Endothelial cell of umbilical vein (primary cell): Measurements from ENCODE around the gene SNRPA. TPM values are rescaled to one million over a fixed set of nuclear protein-coding genes. Genes with fewer than 3 reads are reported as not detected.

ENCODE experiments used
- BruUV-seq: library from RNA; stranded (reverse); fragments of 400-500 nt; replicated peaks from 2 replicates; lab custom pipeline; 2021; lab: Mats Ljungman, UMichigan
- CTCF ChIA-PET: fragments of 300-600, 350-600 bp; sonication (Branson Sonifier 250); formaldehyde crosslinking; loops from one replicate; lab custom pipeline; 2021; ENCODE audit warnings: antibody characterized with exemption, inconsistent platforms; lab: Charles Lee
- POLR2A ChIA-PET: fragments of 300-600, 350-600 bp; sonication (Branson Sonifier 250); formaldehyde crosslinking; loops from one replicate; lab custom pipeline; 2021; ENCODE audit warnings: antibody characterized with exemption, inconsistent platforms; lab: Charles Lee
- DNase-seq: peaks from one replicate; pipeline ENCODE4 v3.0.0-alpha.2; 2011; ENCODE audit warnings: low read depth, low spot score
- FAIRE-seq: peaks from 2 replicates; lab custom pipeline; 2011; peaks lifted over from hg19 to GRCh38; lab: Jason Lieb, UNC
- H2AFZ ChIP-seq: 2 replicates; pipeline ENCODE4 v1.6.0; 2012; ENCODE audit warnings: low read depth, low read length, control low read depth, inconsistent platforms
- H3K27ac ChIP-seq: 2 replicates; pipeline ENCODE4 v1.5.1; 2011; ENCODE audit warnings: low read depth, mild to moderate bottlenecking, control low read depth, low read length, moderate library complexity; ENCODE audit not compliant: insufficient read depth
- H3K27me3 ChIP-seq, 2 experiments: 2 replicates each; pipeline versions ENCODE4 v1.6.0 to v1.6.1; 2011; ENCODE audit warnings: low read length in 2 of 2, mixed read lengths in 1 of 2; ENCODE audit not compliant: control insufficient read depth in 2 of 2, insufficient read depth in 2 of 2
- H3K36me3 ChIP-seq, 2 experiments: 2 replicates in 1 of 2; 3 replicates in 1 of 2; pipeline ENCODE4 v1.5.1; 2011; ENCODE audit warnings: low read length in 2 of 2, mild to moderate bottlenecking in 1 of 2, moderate library complexity in 1 of 2; ENCODE audit not compliant: control insufficient read depth in 2 of 2, insufficient read depth in 2 of 2; ENCODE audit errors: extremely low read depth in 1 of 2
- H3K4me1 ChIP-seq: 3 replicates; pipeline ENCODE4 v1.5.1; 2011; ENCODE audit warnings: mild to moderate bottlenecking, low read length; ENCODE audit not compliant: control insufficient read depth, insufficient read depth; ENCODE audit errors: extremely low read depth
- H3K4me2 ChIP-seq: 2 replicates; pipeline ENCODE4 v1.6.1; 2011; ENCODE audit warnings: low read length, control low read depth, mixed read lengths; ENCODE audit not compliant: insufficient read depth
- H3K4me3 ChIP-seq, 3 experiments: fragments of 200-600 bp in 1 of 3; sonication (generic), shearing (Covaris generic) in 1 of 3; replicated peaks in 1 of 3; 2 replicates each; pipeline ENCODE4 v1.5.1; 2011 to 2016; ENCODE audit warnings: control low read depth in 3 of 3, low read length in 3 of 3, mild to moderate bottlenecking in 2 of 3, inconsistent platforms in 1 of 3, low read depth in 1 of 3, moderate library complexity in 1 of 3; ENCODE audit not compliant: insufficient read depth in 1 of 3
- H3K79me2 ChIP-seq: 2 replicates; pipeline ENCODE4 v1.6.0; 2012; ENCODE audit warnings: low read length, inconsistent platforms; ENCODE audit not compliant: control insufficient read depth, insufficient read depth
- H3K9ac ChIP-seq: replicated peaks from 2 replicates; pipeline ENCODE3; 2011; ENCODE audit warnings: low read length, control low read depth; ENCODE audit not compliant: insufficient read depth; ENCODE audit errors: extremely low read depth
- H3K9me1 ChIP-seq: replicated peaks from 3 replicates; pipeline ENCODE4 v1.6.0; 2011; ENCODE audit warnings: mild to moderate bottlenecking, low read length; ENCODE audit not compliant: control insufficient read depth, insufficient read depth; ENCODE audit errors: extremely low read depth
- H3K9me3 ChIP-seq: replicated peaks from 2 replicates; pipeline ENCODE4 v1.5.1; 2012; ENCODE audit warnings: low read length, inconsistent platforms; ENCODE audit not compliant: control insufficient read depth, insufficient read depth
- H4K20me1 ChIP-seq: replicated peaks from 2 replicates; pipeline ENCODE3; 2011; ENCODE audit warnings: mild to moderate bottlenecking, low read length; ENCODE audit not compliant: control insufficient read depth, insufficient read depth; ENCODE audit errors: extremely low read depth
- GATA2 ChIP-seq: IDR thresholded peaks from 2 replicates; pipeline ENCODE4 v1.7.0; 2011; ENCODE audit warnings: low read depth, mild to moderate bottlenecking, moderate library complexity, mixed read lengths, low read length; ENCODE audit not compliant: insufficient read length, insufficient read depth
- JUN ChIP-seq: IDR thresholded peaks from 2 replicates; pipeline ENCODE4 v1.6.1; 2011; ENCODE audit warnings: borderline replicate concordance, low read depth; ENCODE audit not compliant: insufficient read length, insufficient read depth
- POLR2A ChIP-seq: IDR thresholded peaks from 2 replicates; pipeline ENCODE4 v1.6.1; 2012; ENCODE audit warnings: low read depth, mild to moderate bottlenecking, control low read depth, low read length
- POLR2AphosphoS5 ChIP-seq: IDR thresholded peaks from 2 replicates; pipeline ENCODE4 v1.6.1; 2012; ENCODE audit warnings: low read depth, mild to moderate bottlenecking, control low read depth, low read length, moderate library complexity; ENCODE audit not compliant: insufficient read depth
- dilution Hi-C: fragments of 300-500 bp; cut with MboI; formaldehyde crosslinking; loops from one replicate; pipeline ENCODE4 v1.15.0; 2019; ENCODE audit warnings: low sequenced_read_pairs; ENCODE audit not compliant: extremely low pct_ligation_motif_present
- intact Hi-C: fragments of 100-400 bp; cut with micrococcal nuclease; formaldehyde crosslinking; loops from one replicate; pipeline ENCODE4 v1.10.0; 2022
- polyA plus RNA-seq, 4 experiments: library from polyadenylated mRNA; depleted of rRNA in 3 of 4; stranded (reverse) in 3 of 4; unstranded in 1 of 4; fragments of >200 nt; gene quantifications; 2 replicates each; pipeline versions ENCODE4 v1.2.1 to v1.2.3, GENCODE V29; 2011 to 2012; ENCODE audit warnings: missing spikeins in 1 of 4
- total RNA-seq: library from RNA; stranded (reverse); gene quantifications from 2 replicates; pipeline ENCODE4 v1.2.3, GENCODE V29; 2021
- TF ChIP-seq, protein P1 (sequence below), 2 donors: IDR thresholded peaks; 1 replicate in 1 of 2; 2 replicates in 1 of 2; pipeline ENCODE4 v1.5.1; 2011; ENCODE audit warnings: low read length in 2 of 2, mild to moderate bottlenecking in 2 of 2, moderate library complexity in 2 of 2, control low read depth in 1 of 2, inconsistent platforms in 1 of 2, low read depth in 1 of 2; ENCODE audit not compliant: insufficient read depth in 1 of 2; ENCODE audit errors: extremely low read depth in 1 of 2
- TF ChIP-seq, protein P2 (sequence below): IDR thresholded peaks from 2 replicates; pipeline ENCODE4 v1.6.1; 2011; ENCODE audit not compliant: insufficient read depth, insufficient read length

Gene SNRPA
- total and polyA plus RNA-seq, 2 donors (not counting 3 experiments of a cell fraction or from before 2014, with no cell fraction given), result 84.6 to 131 TPM

DNA sequence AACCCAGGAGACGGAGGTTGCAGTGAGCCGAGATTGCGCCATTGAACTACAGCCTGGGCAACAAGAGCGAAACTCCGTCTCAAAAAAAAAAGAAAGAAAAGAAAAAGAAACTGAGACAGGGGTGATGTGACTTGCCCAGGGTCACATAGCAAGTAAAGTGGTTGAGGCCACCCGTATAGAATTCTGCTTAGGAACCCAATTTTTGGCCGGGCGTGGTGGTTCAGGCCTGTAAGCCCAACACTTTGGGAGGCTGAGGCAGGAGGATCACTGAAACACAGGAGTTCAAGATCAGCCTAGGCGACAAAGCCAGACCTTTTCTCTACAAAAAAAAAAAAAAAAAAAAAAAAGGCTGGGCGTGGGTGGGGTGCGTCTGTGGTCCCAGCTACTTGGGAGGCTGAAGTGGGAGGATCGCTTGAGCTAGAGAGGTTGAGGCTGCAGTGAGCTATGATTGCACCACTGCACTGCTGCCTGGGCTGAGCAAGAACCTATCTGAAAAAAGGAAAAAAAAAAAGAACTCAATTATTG is 1.3 kb downstream of the SNRPA start:
- POLR2A ChIA-PET, result interaction anchor here (0.6 to 2.4 kb wide), 4 partner anchors 26 to 287 kb away, joined by 3 to 17 read pairs (median 6); partner anchors contain the start of gene RAB4B
- CTCF ChIA-PET, result interaction anchor here (1.2 to 2.7 kb wide), 2 partner anchors 46 to 54 kb away, joined by 4 to 8 read pairs; partner anchors contain the start of gene EGLN2
- peaks cover 31% of the 10 kb centered on the region for H3K4me1 ChIP-seq
- H4K20me1 ChIP-seq, result no peaks in the 10 kb centered on the region
- no peak for FAIRE-seq
- peak overlapping the region; percentile 98 for H3K9ac ChIP-seq
- H3K4me3 ChIP-seq, result peak overlapping the region in 2 of 3 experiments; percentile 65 to 86
- no peaks in the 10 kb centered on the region for H3K27me3 ChIP-seq
- no peaks in the 10 kb centered on the region for H3K9me3 ChIP-seq
- intact Hi-C loops, result no loop called here
- peaks cover 6 to 14% of the 10 kb centered on the region in 2 experiments for H3K36me3 ChIP-seq
- H3K9me1 ChIP-seq, result no peaks in the 10 kb centered on the region
- TF ChIP-seq POLR2A (no peak), POLR2AphosphoS5 (no peak), JUN (no peak), GATA2 (no peak)
- TF ChIP-seq, protein P1, sequence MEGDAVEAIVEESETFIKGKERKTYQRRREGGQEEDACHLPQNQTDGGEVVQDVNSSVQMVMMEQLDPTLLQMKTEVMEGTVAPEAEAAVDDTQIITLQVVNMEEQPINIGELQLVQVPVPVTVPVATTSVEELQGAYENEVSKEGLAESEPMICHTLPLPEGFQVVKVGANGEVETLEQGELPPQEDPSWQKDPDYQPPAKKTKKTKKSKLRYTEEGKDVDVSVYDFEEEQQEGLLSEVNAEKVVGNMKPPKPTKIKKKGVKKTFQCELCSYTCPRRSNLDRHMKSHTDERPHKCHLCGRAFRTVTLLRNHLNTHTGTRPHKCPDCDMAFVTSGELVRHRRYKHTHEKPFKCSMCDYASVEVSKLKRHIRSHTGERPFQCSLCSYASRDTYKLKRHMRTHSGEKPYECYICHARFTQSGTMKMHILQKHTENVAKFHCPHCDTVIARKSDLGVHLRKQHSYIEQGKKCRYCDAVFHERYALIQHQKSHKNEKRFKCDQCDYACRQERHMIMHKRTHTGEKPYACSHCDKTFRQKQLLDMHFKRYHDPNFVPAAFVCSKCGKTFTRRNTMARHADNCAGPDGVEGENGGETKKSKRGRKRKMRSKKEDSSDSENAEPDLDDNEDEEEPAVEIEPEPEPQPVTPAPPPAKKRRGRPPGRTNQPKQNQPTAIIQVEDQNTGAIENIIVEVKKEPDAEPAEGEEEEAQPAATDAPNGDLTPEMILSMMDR (IDR thresholded peaks at IDR 0.05; ENCODE audit: extremely low read depth in 1 of 2, insufficient read depth in 1 of 2, low read depth in 1 of 2, low read length in 2 of 2), result no peak
- TF ChIP-seq, protein P2, sequence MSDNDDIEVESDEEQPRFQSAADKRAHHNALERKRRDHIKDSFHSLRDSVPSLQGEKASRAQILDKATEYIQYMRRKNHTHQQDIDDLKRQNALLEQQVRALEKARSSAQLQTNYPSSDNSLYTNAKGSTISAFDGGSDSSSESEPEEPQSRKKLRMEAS, result no peak
- no TSS peak for BruUV-seq
- DNase-seq, result no peak
- peak overlapping the region; percentile 37 for H3K4me2 ChIP-seq
- no peak overlapping the region for H2AFZ ChIP-seq
- peaks cover 60% of the 10 kb centered on the region for H3K79me2 ChIP-seq
- dilution Hi-C loops, result no loop called here
- H3K27ac ChIP-seq, result peak overlapping the region; percentile 94
